22Rv1 (cell line): ENCODE measurements around the gene RPL10.

Experiments used
- H3K27ac ChIP-seq: fragments of 450-650 bp; 2 replicates; pipeline ENCODE4 v1.5.1; 2017
- ZFX ChIP-seq: fragments of 450-650 bp; IDR thresholded peaks from 2 replicates; pipeline ENCODE4 v1.6.1; 2017; ENCODE audit warnings: antibody characterized with exemption, borderline replicate concordance
- TF ChIP-seq, protein P1 (sequence below): fragments of 450-650 bp; IDR thresholded peaks from 2 replicates; pipeline ENCODE4 v1.5.1; 2017; ENCODE audit warnings: mild to moderate bottlenecking

Gene RPL10

DNA sequence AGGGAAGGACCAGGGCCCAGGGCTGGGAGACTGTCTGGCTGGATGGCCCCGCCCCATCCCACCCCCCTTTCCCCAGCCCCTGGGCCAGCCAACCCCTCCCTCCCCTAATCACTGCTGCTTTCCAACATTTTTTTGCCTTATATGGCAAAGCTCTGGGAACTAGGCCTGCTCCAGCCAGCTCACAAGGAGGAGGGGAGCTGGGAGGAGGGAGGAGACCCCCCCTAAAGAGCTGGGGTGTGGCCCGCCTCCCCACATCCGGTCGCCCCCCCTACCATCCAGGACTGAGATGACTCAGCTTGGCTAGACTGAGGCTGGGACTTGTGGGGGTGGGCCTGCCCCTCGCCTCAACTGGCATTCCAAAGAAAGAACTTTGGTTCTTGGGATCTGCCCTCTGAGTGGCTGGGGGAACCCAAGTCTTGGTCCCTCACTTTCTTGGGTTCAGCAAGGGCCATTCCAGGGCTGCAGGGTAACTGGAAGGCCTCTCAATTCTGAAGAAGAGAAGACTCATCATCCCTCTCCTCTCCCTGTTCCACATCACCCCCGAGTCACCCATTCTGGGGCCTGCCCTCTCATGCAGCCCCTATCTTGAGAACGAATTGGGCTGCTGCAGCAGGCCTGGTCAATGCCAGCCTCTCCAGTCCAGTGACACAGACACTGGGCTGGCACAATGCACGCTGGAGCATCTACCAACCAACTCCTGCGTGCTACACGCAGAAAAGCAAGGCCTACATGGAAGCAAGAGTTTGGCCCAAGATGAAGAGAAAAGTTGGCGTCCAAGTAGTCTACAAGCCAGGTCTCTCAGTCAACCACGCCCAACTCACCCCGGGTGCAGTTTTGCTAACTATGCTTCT lies 28.5 kb upstream of the RPL10 start:
- peak overlapping the region; percentile 23; the same call in 1 of the 2 replicates for H3K27ac ChIP-seq

DNA sequence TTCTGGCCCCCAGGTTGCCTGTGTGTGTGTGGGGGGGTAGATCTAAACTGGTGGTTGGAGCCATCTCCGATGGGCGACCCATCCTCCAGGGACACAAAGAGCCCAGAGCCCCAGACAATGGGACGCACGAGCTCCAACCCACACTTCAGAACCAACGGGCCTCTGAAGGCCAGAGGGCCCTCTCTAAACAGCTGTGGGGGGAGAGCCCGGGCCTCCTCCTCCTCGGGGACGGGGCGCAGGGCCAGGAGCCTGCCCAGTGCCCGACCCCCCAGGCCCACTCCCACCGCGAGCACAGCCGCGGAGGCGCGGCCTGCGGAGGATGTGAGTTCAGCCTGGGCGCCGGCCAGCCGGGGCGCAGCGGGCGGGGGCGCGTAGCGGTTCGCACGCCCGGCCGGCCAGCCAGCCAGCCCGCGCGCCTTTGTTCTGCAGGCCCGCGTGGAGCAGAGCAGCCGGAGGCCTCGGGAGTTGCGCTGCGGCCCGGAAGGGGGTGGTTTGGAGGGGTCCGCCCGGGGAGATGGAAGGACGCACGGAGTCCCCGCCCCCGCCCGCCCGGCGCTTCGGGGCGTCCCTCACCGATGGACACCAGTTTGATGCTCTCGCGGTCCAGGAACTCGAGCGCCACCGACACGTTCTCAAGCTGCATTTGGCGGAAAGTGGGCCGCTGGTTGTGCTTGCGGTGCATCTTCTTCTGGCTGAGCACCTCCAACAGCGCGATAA lies 27.7 kb upstream of the RPL10 start:
- H3K27ac ChIP-seq, result no peak overlapping the region
- TF ChIP-seq, protein P1, sequence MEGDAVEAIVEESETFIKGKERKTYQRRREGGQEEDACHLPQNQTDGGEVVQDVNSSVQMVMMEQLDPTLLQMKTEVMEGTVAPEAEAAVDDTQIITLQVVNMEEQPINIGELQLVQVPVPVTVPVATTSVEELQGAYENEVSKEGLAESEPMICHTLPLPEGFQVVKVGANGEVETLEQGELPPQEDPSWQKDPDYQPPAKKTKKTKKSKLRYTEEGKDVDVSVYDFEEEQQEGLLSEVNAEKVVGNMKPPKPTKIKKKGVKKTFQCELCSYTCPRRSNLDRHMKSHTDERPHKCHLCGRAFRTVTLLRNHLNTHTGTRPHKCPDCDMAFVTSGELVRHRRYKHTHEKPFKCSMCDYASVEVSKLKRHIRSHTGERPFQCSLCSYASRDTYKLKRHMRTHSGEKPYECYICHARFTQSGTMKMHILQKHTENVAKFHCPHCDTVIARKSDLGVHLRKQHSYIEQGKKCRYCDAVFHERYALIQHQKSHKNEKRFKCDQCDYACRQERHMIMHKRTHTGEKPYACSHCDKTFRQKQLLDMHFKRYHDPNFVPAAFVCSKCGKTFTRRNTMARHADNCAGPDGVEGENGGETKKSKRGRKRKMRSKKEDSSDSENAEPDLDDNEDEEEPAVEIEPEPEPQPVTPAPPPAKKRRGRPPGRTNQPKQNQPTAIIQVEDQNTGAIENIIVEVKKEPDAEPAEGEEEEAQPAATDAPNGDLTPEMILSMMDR, result no peak
- TF ChIP-seq ZFX, result no peak

More for the DNA sequence above, 28.5 kb upstream of the RPL10 start:
- no peak for TF ChIP-seq ZFX
- TF ChIP-seq, protein P1, result no peak

DNA sequence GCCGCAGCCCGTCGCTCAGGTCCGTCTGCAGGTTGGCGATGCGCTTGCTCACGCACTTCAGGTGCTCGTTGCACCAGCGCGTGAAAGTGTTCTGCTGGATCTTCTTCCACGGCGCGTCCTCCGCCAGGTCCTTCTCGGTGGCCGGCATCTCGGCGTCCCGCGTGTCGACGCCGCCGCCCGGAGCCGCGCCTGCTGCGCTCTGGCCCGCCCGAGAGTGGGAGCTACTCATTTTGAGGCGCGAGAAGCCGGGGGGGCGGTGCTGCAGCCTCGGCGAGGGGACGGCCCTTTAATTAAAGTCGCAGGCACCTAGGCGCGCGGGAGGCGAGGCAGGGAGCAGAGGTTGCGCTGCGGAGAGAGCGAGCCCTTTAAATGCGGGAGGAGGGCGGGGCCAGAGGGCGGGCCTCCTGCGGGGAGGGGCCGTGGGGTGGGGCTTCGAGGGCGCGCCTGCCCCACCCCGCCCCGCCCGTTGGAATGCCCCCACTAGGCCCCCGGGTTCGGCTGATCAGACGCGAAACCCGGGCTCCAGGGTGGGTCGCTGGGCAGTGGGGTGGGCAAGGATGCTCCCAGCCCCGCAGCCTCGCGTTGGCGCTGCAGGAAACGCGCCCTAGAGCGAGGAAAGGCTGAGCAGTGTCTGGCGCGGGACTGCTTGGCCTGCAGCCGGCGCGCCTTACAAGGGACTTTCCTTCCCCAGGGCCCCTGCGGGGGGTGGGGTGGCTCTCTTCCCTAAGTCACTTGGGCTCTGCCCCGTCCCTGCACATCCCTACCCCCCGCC lies 27.0 kb upstream of the RPL10 start:
- H3K27ac ChIP-seq, result 0 out of 2 replicates have a peak overlapping the region, but pooled peaks have one; percentile 17
- TF ChIP-seq, protein P1, result no peak
- TF ChIP-seq ZFX, result no peak

DNA sequence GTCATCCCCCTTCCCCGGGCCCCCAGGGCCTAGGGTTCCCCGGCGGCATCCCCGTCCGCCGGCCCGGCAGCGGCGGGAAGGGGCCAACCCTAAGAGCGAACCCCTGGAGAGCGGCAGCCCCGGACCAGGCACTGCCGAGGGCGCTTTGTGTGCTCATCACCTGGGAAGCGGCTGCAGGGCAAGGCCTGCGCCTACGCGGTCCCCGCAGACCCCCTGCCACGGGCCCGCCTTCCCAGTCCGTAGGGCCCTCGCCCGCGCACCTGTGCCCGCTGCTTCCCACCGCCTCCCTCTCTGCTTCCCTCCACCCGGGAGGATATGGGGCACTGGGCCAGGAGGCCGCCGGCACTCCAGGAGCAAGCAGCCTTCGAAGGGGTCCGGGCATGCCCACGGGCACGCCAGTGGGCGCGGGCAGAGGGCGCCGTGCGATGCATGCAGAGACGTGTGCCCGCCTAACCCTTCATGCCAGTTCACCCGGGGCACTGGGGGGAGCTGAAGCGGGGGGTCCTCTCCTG lies 26.3 kb upstream of the RPL10 start:
- TF ChIP-seq, protein P1, result no peak
- no peak for TF ChIP-seq ZFX
- H3K27ac ChIP-seq, result peak overlapping the region; percentile 87

DNA sequence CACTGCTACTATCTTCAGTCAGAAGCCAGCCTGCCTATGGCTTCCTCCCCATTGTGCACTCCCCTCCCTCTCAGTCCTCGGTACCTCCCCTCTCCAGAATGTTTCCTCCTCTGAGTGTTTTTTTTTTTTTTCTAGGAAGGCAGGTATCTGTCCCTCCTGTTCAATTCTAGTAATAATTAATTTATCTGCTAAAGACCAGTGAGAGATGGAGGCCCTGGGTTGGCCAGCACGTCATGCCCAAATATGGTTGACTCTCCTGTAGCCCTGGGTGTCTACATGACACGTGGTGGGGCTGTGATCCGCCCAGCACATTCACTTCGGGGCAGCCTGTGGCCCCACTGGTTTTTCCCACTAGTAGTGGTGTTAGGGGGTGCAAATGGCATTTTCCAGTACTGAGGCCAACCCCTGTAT lies 25.6 kb upstream of the RPL10 start:
- TF ChIP-seq, protein P1, result no peak
- TF ChIP-seq ZFX, result no peak
- peak overlapping the region; percentile 87 for H3K27ac ChIP-seq

DNA sequence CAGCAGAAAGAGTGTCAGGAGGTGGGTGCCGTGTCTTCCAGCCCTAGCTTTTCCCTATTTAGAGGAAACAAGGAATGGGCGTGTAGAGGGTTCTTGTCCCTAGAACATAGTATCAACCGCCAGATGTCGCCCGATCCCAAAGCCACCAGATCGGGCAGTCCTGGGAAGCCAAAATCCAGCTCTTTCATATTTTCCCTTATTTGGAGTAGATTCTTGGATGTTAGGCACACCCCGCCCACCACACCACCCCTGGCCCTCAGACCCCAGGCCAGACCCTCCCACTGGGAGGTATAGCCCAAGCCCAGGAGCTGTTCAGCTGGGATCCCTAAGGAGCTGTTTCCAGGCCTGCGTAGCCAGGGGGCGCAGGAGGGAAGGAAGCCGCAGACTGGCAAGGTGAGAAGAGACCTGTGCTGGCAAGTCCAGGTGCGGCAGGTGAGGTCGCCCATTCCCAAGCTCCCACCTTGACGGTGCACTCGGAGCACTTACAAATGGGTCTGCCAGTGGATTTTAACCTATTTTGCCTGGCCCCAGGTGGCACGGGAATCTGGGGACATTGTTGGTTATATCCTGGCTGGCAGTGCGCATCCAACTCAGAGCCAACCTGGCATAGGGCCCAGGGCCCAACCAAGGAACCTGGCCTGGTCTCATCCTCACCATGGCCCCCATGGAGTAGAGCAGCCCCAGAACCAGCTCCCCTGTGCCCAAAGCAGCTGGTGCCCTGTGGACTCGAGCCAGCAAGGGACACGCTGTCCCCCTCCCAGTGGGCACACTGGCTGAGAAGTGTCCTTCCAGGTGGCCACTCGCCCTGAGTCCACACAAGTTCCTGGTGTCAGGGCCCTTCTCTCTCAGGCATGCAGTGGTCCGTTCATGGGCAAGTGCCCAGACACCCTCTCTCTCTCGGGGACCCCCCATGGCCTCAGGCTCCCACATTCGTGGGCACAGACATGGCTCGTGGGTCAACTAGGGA lies 24.6 kb upstream of the RPL10 start:
- peak overlapping the region; percentile 87 for H3K27ac ChIP-seq
- TF ChIP-seq, protein P1, result peak; percentile 88
- no peak for TF ChIP-seq ZFX
